WTC11 (cell line): ENCODE measurements around the gene CAMTA1. TPM values are rescaled to one million over a fixed set of nuclear protein-coding genes. Genes with fewer than 3 reads are reported as not detected.

ENCODE experiments used
- ATAC-seq: fragments of 200-7000 bp; cut with Tn5 transposase; 2 replicates; pipeline ENCODE4 v1.10.0; 2021; ENCODE audit warnings: mild to moderate bottlenecking, moderate library complexity
- CTCF ChIA-PET: fragments of 300-600 bp; sonication (Branson Sonifier 250); formaldehyde crosslinking; loops from one replicate; lab custom pipeline; 2021; ENCODE audit warnings: antibody characterized with exemption; lab: Charles Lee
- POLR2A ChIA-PET: fragments of 350-600 bp; sonication (Branson Sonifier 250); formaldehyde crosslinking; loops from one replicate; lab custom pipeline; 2021; ENCODE audit warnings: antibody characterized with exemption; lab: Charles Lee
- DNase-seq: peaks from one replicate; pipeline ENCODE4 v3.0.0; 2021; ENCODE audit warnings: low spot score
- H3K27ac Mint-ChIP-seq: 2 replicates; pipeline ENCODE4 v1.8.0; 2021; ENCODE audit warnings: mixed read lengths
- H3K27me3 Mint-ChIP-seq: 2 replicates; pipeline ENCODE4 v1.8.0; 2021; ENCODE audit warnings: low read depth, mild to moderate bottlenecking, moderate library complexity, mixed read lengths
- H3K36me3 Mint-ChIP-seq: 2 replicates; pipeline ENCODE4 v1.8.0; 2021; ENCODE audit warnings: mixed read lengths
- H3K4me1 Mint-ChIP-seq: 2 replicates; pipeline ENCODE4 v1.8.0; 2022; ENCODE audit warnings: mixed read lengths
- H3K4me3 Mint-ChIP-seq: 2 replicates; pipeline ENCODE4 v1.8.0; 2021; ENCODE audit warnings: mild to moderate bottlenecking, moderate library complexity, mixed read lengths
- H3K9me3 Mint-ChIP-seq: 2 replicates; pipeline ENCODE4 v1.8.0; 2021; ENCODE audit warnings: mixed read lengths
- ATF6 ChIP-seq: sonication (generic); formaldehyde crosslinking; IDR thresholded peaks from 2 replicates; pipeline ENCODE4 v1.8.1; 2023; ENCODE audit warnings: mild to moderate bottlenecking, missing genetic modification reagents
- CREB1 ChIP-seq: sonication (generic); formaldehyde crosslinking; IDR thresholded peaks from 2 replicates; pipeline ENCODE4 v1.8.0; 2023; ENCODE audit warnings: mild to moderate bottlenecking, missing genetic modification reagents
- EMX1 ChIP-seq: fragments of 250-450 bp; sonication (Bioruptor Pico); IDR thresholded peaks from 2 replicates; pipeline ENCODE4 v1.8.0; 2021; ENCODE audit warnings: mild to moderate bottlenecking
- FOXK1 ChIP-seq: sonication (generic); formaldehyde crosslinking; IDR thresholded peaks from 2 replicates; pipeline ENCODE4 v1.8.0; 2022; ENCODE audit warnings: mild to moderate bottlenecking, moderate library complexity, missing genetic modification reagents
- MXD4 ChIP-seq: fragments of 250-450 bp; sonication (Bioruptor Pico); IDR thresholded peaks from 2 replicates; pipeline ENCODE4 v1.8.0; 2021; ENCODE audit warnings: mild to moderate bottlenecking, moderate library complexity, borderline replicate concordance
- MYBL2 ChIP-seq: sonication (generic); formaldehyde crosslinking; IDR thresholded peaks from 2 replicates; pipeline ENCODE4 v1.8.1; 2023; ENCODE audit warnings: mild to moderate bottlenecking, moderate library complexity, missing genetic modification reagents
- NFE2L1 ChIP-seq: sonication (generic); formaldehyde crosslinking; IDR thresholded peaks from 2 replicates; pipeline ENCODE4 v1.8.1; 2023; ENCODE audit warnings: missing genetic modification reagents
- NFYB ChIP-seq: sonication (generic); formaldehyde crosslinking; conservative IDR thresholded peaks from 2 replicates; pipeline ENCODE4 v1.8.0; 2022; ENCODE audit warnings: low read depth, missing genetic modification reagents
- PREB ChIP-seq: sonication (generic); formaldehyde crosslinking; IDR thresholded peaks from 2 replicates; pipeline ENCODE4 v1.8.1; 2022; ENCODE audit warnings: mild to moderate bottlenecking, missing genetic modification reagents, moderate library complexity, borderline replicate concordance
- ZBTB43 ChIP-seq: sonication (generic); formaldehyde crosslinking; IDR thresholded peaks from 2 replicates; pipeline ENCODE4 v1.8.1; 2023; ENCODE audit warnings: mild to moderate bottlenecking, missing genetic modification reagents
- ZNF423 ChIP-seq: fragments of 250-450 bp; sonication (Bioruptor Pico); IDR thresholded peaks from 2 replicates; pipeline ENCODE4 v2.1.2; 2022; ENCODE audit warnings: mild to moderate bottlenecking, moderate library complexity
- total RNA-seq: library from RNA; stranded (reverse); gene quantifications from 3 replicates; pipeline ENCODE4 v1.2.3, GENCODE V29; 2021
- TF ChIP-seq, protein P1 (sequence below): sonication (generic); formaldehyde crosslinking; IDR thresholded peaks from 2 replicates; pipeline ENCODE4 v1.8.1; 2022; ENCODE audit warnings: low read depth, missing genetic modification reagents, borderline replicate concordance
- TF ChIP-seq, protein P2 (sequence below): fragments of 200-600 bp; IDR thresholded peaks from 2 replicates; pipeline ENCODE4 v1.8.0; 2022; ENCODE audit warnings: antibody characterized with exemption

CAMTA1 gene
- total RNA-seq, 1 experiment from 2014 or later: 86.4 TPM

- ChIA-PET POLR2A (no interaction called here), CTCF (no interaction called here)
- Mint-ChIP-seq H3K4me1 (0 out of 2 replicates have a peak, but pooled peaks cover 3% of the 10 kb centered on the region), H3K27me3 (no peaks in the 10 kb centered on the region; the same call in 1 of the 2 replicates), H3K27ac (no peak overlapping the region), H3K4me3 (no peak overlapping the region), H3K36me3 (no peaks in the 10 kb centered on the region)
- no peak for ATAC-seq
- DNase-seq: no peak
- TF ChIP-seq, protein P1, sequence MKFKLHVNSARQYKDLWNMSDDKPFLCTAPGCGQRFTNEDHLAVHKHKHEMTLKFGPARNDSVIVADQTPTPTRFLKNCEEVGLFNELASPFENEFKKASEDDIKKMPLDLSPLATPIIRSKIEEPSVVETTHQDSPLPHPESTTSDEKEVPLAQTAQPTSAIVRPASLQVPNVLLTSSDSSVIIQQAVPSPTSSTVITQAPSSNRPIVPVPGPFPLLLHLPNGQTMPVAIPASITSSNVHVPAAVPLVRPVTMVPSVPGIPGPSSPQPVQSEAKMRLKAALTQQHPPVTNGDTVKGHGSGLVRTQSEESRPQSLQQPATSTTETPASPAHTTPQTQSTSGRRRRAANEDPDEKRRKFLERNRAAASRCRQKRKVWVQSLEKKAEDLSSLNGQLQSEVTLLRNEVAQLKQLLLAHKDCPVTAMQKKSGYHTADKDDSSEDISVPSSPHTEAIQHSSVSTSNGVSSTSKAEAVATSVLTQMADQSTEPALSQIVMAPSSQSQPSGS: no peak
- TF ChIP-seq PREB (CRISPR knock-in tag) (no peak), ZNF423 (CRISPR knock-in tag) (no peak), MXD4 (no peak), ATF6 (CRISPR knock-in tag) (no peak), ZBTB43 (CRISPR knock-in tag) (no peak), FOXK1 (CRISPR knock-in tag) (no peak), EMX1 (CRISPR knock-in tag) (no peak), MYBL2 (CRISPR knock-in tag) (no peak), NFYB (no peak)
- TF ChIP-seq, protein P2, sequence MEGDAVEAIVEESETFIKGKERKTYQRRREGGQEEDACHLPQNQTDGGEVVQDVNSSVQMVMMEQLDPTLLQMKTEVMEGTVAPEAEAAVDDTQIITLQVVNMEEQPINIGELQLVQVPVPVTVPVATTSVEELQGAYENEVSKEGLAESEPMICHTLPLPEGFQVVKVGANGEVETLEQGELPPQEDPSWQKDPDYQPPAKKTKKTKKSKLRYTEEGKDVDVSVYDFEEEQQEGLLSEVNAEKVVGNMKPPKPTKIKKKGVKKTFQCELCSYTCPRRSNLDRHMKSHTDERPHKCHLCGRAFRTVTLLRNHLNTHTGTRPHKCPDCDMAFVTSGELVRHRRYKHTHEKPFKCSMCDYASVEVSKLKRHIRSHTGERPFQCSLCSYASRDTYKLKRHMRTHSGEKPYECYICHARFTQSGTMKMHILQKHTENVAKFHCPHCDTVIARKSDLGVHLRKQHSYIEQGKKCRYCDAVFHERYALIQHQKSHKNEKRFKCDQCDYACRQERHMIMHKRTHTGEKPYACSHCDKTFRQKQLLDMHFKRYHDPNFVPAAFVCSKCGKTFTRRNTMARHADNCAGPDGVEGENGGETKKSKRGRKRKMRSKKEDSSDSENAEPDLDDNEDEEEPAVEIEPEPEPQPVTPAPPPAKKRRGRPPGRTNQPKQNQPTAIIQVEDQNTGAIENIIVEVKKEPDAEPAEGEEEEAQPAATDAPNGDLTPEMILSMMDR: no peak
- TF ChIP-seq, all 79 proteins: peak for 0
- peaks cover 5% of the 10 kb centered on the region for H3K9me3 Mint-ChIP-seq
Measured at GRCh38 chr1:7558041-7558461, 772.8 kb downstream of the CAMTA1 start.

DNA sequence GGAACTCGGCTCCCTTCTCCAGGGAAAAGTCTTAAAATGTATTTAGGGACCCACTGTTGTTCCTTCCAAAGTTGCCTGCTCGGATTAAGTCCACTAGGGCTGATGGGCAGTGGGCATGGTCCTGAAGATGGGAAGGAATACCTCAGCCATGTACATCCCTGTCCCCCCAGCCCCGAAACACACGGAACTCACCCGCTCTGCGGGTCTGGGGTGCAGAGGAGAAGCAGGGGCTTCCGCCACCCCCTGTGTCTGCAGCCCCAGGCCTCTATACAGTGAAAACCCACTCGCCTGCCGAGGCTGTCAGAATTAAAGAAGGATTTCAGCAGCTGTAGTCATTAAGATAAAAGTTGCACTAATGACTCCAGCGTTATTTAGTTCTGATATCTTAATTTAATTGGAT lies 773.2 kb downstream of the CAMTA1 start:
- Mint-ChIP-seq H3K4me3 (no peak overlapping the region), H3K9me3 (peaks cover 4% of the 10 kb centered on the region), H3K4me1 (0 out of 2 replicates have a peak, but pooled peaks cover 3% of the 10 kb centered on the region), H3K27ac (no peak overlapping the region), H3K36me3 (no peaks in the 10 kb centered on the region), H3K27me3 (no peaks in the 10 kb centered on the region; the same call in 1 of the 2 replicates)
- ChIA-PET POLR2A (no interaction called here), CTCF (interaction anchor here (1.8 kb wide), 1 partner anchor 89 kb away, joined by 5 read pairs; no protein-coding TSS in a partner anchor)
- DNase-seq: no peak
- no peak for ATAC-seq
- TF ChIP-seq NFE2L1: no peak
- TF ChIP-seq CREB1 (CRISPR knock-in tag): no peak
